ENCODE data around the gene ESPL1. TPM values are rescaled to one million over a fixed set of nuclear protein-coding genes. Genes with fewer than 3 reads are reported as not detected.

Gene ESPL1
- polyA plus RNA-seq, 1 donor (not counting 4 experiments of a cell fraction or from before 2014, with no cell fraction given): 3.7 TPM

DNA sequence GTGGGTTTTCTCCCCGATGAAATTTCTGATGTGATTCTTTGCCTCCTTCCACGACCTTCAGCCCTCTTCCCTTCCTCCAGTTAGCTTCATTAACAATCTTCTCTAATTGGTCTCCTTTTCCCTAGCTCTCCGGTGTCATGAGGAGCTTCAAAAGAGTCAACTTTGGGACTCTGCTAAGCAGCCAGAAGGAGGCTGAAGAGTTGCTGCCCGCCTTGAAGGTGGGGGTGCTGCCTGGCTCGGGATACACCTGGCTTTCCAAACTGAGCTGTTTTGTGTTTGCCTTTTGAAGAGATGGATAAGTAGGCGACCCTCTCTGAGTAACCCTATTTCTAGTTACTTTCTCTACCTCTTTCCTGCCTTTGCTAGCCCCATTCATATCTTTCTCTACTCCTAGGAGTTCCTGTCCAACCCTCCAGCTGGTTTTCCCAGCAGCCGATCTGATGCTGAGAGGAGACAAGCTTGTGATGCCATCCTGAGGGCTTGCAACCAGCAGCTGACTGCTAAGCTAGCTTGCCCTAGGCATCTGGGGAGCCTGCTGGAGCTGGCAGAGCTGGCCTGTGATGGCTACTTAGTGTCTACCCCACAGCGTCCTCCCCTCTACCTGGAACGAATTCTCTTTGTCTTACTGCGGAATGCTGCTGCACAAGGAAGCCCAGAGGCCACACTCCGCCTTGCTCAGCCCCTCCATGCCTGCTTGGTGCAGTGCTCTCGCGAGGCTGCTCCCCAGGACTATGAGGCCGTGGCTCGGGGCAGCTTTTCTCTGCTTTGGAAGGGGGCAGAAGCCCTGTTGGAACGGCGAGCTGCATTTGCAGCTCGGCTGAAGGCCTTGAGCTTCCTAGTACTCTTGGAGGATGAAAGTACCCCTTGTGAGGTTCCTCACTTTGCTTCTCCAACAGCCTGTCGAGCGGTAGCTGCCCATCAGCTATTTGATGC, 797 bp downstream of the ESPL1 start:
- Histone ChIP-seq H3K4me2 (ENCODE audit: control insufficient read depth, extremely low read depth, insufficient read depth, low read depth, low read length) (peak overlapping the region; percentile 99), H3K27ac (ENCODE audit: control insufficient read depth, insufficient read depth, low read length) (peak overlapping the region; percentile 90), H3K27me3 (ENCODE audit: control insufficient read depth, extremely low read depth, insufficient read depth, low read length) (no peaks in the 10 kb centered on the region), H3K9me3 (ENCODE audit: control insufficient read depth, low read depth, low read length) (no peaks in the 10 kb centered on the region), H3K9me1 (ENCODE audit: control insufficient read depth, extremely low read depth, insufficient read depth, low read length) (no peaks in the 10 kb centered on the region), H3K79me2 (ENCODE audit: control insufficient read depth, insufficient read depth, low read length) (peaks cover 20% of the 10 kb centered on the region), H3K4me1 (ENCODE audit: control insufficient read depth, extremely low read depth, insufficient read depth, low read length) (peaks cover 8% of the 10 kb centered on the region), H2AFZ (ENCODE audit: control insufficient read depth, low read length) (peak overlapping the region; percentile 99), H3K4me3 (ENCODE audit: control insufficient read depth in 2 of 3, extremely low read depth in 1 of 3, insufficient read depth in 2 of 3, low read depth in 1 of 3, low read length in 3 of 3) (peak overlapping the region; percentile 61 to 91 (median 83)), H3K9ac (ENCODE audit: control insufficient read depth, extremely low read depth, insufficient read depth, low read length) (peak overlapping the region; percentile 87), H3K36me3 (ENCODE audit: control insufficient read depth in 2 of 2, extremely low read depth in 1 of 2, insufficient read depth in 2 of 2, low read length in 2 of 2) (peaks cover 0 to 10% of the 10 kb centered on the region in 2 experiments), H4K20me1 (ENCODE audit: control insufficient read depth, extremely low read depth, insufficient read depth, low read length) (no peaks in the 10 kb centered on the region)
- FAIRE-seq (no peak), DNase-seq (ENCODE audit: low read depth, low spot score) (no peak)
- dilution Hi-C loops (cut with MboI; ENCODE audit: extremely low pct_ligation_motif_present, low sequenced_read_pairs): no loop called here
- TF ChIP-seq EZH2 (IDR thresholded peaks at IDR 0.05; ENCODE audit: low read length): no peak
- TF ChIP-seq, protein P1, sequence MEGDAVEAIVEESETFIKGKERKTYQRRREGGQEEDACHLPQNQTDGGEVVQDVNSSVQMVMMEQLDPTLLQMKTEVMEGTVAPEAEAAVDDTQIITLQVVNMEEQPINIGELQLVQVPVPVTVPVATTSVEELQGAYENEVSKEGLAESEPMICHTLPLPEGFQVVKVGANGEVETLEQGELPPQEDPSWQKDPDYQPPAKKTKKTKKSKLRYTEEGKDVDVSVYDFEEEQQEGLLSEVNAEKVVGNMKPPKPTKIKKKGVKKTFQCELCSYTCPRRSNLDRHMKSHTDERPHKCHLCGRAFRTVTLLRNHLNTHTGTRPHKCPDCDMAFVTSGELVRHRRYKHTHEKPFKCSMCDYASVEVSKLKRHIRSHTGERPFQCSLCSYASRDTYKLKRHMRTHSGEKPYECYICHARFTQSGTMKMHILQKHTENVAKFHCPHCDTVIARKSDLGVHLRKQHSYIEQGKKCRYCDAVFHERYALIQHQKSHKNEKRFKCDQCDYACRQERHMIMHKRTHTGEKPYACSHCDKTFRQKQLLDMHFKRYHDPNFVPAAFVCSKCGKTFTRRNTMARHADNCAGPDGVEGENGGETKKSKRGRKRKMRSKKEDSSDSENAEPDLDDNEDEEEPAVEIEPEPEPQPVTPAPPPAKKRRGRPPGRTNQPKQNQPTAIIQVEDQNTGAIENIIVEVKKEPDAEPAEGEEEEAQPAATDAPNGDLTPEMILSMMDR (optimal IDR thresholded peaks at IDR 0.05 in 1 of 3, IDR thresholded peaks at IDR 0.05 in 1 of 3, conservative IDR thresholded peaks at IDR 0.05 in 1 of 3; ENCODE audit: extremely low read depth in 1 of 3, insufficient read depth in 2 of 3, low read length in 3 of 3): no peak

DNA sequence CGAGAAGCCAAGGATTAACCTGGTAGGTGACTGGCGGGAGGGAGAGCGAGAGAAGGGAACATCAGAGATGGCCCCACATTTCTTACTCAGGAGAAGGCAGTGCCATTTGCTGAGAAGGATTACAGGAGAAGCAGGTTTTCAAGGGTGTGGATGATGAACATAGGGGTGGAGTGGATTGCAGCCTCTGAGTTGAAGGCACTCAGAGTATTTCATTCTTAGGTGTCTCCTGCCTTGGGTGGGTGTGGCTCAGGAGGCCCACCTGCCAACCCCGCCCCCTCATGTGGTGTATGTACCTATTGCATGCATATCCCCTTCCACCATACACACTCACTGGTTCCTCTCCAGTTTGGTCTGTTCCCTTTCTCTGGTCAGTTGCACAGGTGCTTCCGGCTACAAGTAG, 6.3 kb downstream of the ESPL1 start:
- H3K4me1 ChIP-seq (ENCODE audit: control insufficient read depth, extremely low read depth, insufficient read depth, low read length): no peaks in the 10 kb centered on the region
- H3K9me3 ChIP-seq (ENCODE audit: control insufficient read depth, low read depth, low read length): no peaks in the 10 kb centered on the region
- H3K4me3 ChIP-seq (ENCODE audit: control insufficient read depth in 2 of 3, extremely low read depth in 1 of 3, insufficient read depth in 2 of 3, low read depth in 1 of 3, low read length in 3 of 3): no peak overlapping the region
- TF ChIP-seq, protein P1 (optimal IDR thresholded peaks at IDR 0.05 in 1 of 3, IDR thresholded peaks at IDR 0.05 in 1 of 3, conservative IDR thresholded peaks at IDR 0.05 in 1 of 3; ENCODE audit: extremely low read depth in 1 of 3, insufficient read depth in 2 of 3, low read length in 3 of 3): no peak
- TF ChIP-seq EZH2 (IDR thresholded peaks at IDR 0.05; ENCODE audit: low read length): no peak
- H3K27me3 ChIP-seq (ENCODE audit: control insufficient read depth, extremely low read depth, insufficient read depth, low read length): no peaks in the 10 kb centered on the region
- H4K20me1 ChIP-seq (ENCODE audit: control insufficient read depth, extremely low read depth, insufficient read depth, low read length): no peaks in the 10 kb centered on the region
- dilution Hi-C loops (cut with MboI; ENCODE audit: extremely low pct_ligation_motif_present, low sequenced_read_pairs): no loop called here
- FAIRE-seq (no peak), DNase-seq (ENCODE audit: low read depth, low spot score) (no peak)
- H3K27ac ChIP-seq (ENCODE audit: control insufficient read depth, insufficient read depth, low read length): no peak overlapping the region
- H3K36me3 ChIP-seq (ENCODE audit: control insufficient read depth in 2 of 2, extremely low read depth in 1 of 2, insufficient read depth in 2 of 2, low read length in 2 of 2): peaks cover 0 to 24% of the 10 kb centered on the region in 2 experiments
- no peaks in the 10 kb centered on the region for H3K9me1 ChIP-seq (ENCODE audit: control insufficient read depth, extremely low read depth, insufficient read depth, low read length)
- H3K79me2 ChIP-seq (ENCODE audit: control insufficient read depth, insufficient read depth, low read length): peaks cover 11% of the 10 kb centered on the region
- no peak overlapping the region for H2AFZ ChIP-seq (ENCODE audit: control insufficient read depth, low read length)
- H3K9ac ChIP-seq (ENCODE audit: control insufficient read depth, extremely low read depth, insufficient read depth, low read length): no peak overlapping the region
- no peak overlapping the region for H3K4me2 ChIP-seq (ENCODE audit: control insufficient read depth, extremely low read depth, insufficient read depth, low read depth, low read length)
